IPS-NIHi11 (cell line): Measurements from ENCODE around the gene B9D1.
"Not testable (repeated sequence)": the region's sequence is repeated elsewhere in the genome, so short reads cannot be mapped to it uniquely, and the experiment has no call there.

Experiments
- DNase-seq: peaks from one replicate; pipeline ENCODE4 v3.0.0; 2012; ENCODE audit warnings: mixed read lengths, low spot score

Gene B9D1

GRCh38 chr17:19357761-19358160, 4.8 kb downstream of the B9D1 start:
- DNase-seq, result no peak

- no peak for DNase-seq
These were observed 5.2 kb downstream of the B9D1 start for GRCh38 chr17:19357351-19357750.

GRCh38 chr17:19354748-19355147, 7.8 kb downstream of the B9D1 start:
- DNase-seq, result no peak

GRCh38 chr17:19353401-19353800, 9.1 kb downstream of the B9D1 start:
- DNase-seq, result not testable (repeated sequence)

- no peak for DNase-seq
These were observed 13.7 kb downstream of the B9D1 start for GRCh38 chr17:19348806-19349205.

- no peak for DNase-seq
These were observed 14.4 kb downstream of the B9D1 start for GRCh38 chr17:19348081-19348650.

- DNase-seq, result no peak
These were observed 15.0 kb downstream of the B9D1 start for GRCh38 chr17:19347323-19348080.

- no peak for DNase-seq
These were observed 15.9 kb downstream of the B9D1 start for GRCh38 chr17:19346351-19347255.

- DNase-seq, result no peak
These were observed 16.8 kb downstream of the B9D1 start for GRCh38 chr17:19345486-19346350.

- DNase-seq, result no peak
These were observed 17.5 kb downstream of the B9D1 start for GRCh38 chr17:19345067-19345460.

- DNase-seq, result no peak
These were observed 18.0 kb downstream of the B9D1 start for GRCh38 chr17:19344311-19345066.

GRCh38 chr17:19343671-19344151, 18.8 kb downstream of the B9D1 start:
- DNase-seq, result no peak

- no peak for DNase-seq
These were observed 19.3 kb downstream of the B9D1 start for GRCh38 chr17:19343256-19343630.

GRCh38 chr17:19342611-19343255, 19.8 kb downstream of the B9D1 start:
- no peak for DNase-seq

GRCh38 chr17:19341641-19342610, 20.6 kb downstream of the B9D1 start:
- no peak for DNase-seq

- DNase-seq, result no peak
These were observed 21.3 kb downstream of the B9D1 start for GRCh38 chr17:19341211-19341631.

GRCh38 chr17:19339341-19339815, 23.1 kb downstream of the B9D1 start:
- no peak for DNase-seq

- peak; percentile 82 for DNase-seq
These were observed 24.2 kb downstream of the B9D1 start for GRCh38 chr17:19338031-19338990.
